BJ (cell line): ENCODE measurements around the gene CCL8. TPM values are rescaled to one million over a fixed set of nuclear protein-coding genes. Genes with fewer than 3 reads are reported as not detected.

ENCODE experiments used
- CTCF ChIA-PET: fragments of 350-600 bp; formaldehyde crosslinking; extraction: SDS; loops from one replicate; lab custom pipeline; 2021; ENCODE audit warnings: antibody characterized with exemption, inconsistent platforms; lab: Yijun Ruan, JAX
- POLR2A ChIA-PET: fragments of 300-600 bp; sonication (Branson Sonifier 250); formaldehyde crosslinking; extraction: SDS; loops from one replicate; lab custom pipeline; 2021; ENCODE audit warnings: antibody characterized with exemption; lab: Charles Lee
- DNase-seq: peaks from one replicate; pipeline ENCODE4 v3.0.0-alpha.2; 2011; ENCODE audit warnings: low read depth
- H3K27me3 ChIP-seq: 2 replicates; pipeline ENCODE4 v1.6.0; 2011; ENCODE audit warnings: low read length; ENCODE audit not compliant: control insufficient read depth, insufficient read depth
- H3K36me3 ChIP-seq: 2 replicates; pipeline ENCODE4 v1.5.1; 2011; ENCODE audit warnings: low read length; ENCODE audit not compliant: control insufficient read depth, insufficient read depth
- H3K4me3 ChIP-seq: 2 replicates; pipeline ENCODE4 v1.5.1; 2011; ENCODE audit warnings: low read depth, mild to moderate bottlenecking, control low read depth, low read length
- polyA plus RNA-seq: library from polyadenylated mRNA; depleted of rRNA; stranded (reverse); fragments of >200 nt; gene quantifications from 2 replicates; pipeline ENCODE4 v1.2.3, GENCODE V29; 2011
- TF ChIP-seq, protein P1 (sequence below): IDR thresholded peaks from 2 replicates; pipeline ENCODE4 v1.5.1; 2011; ENCODE audit warnings: low read depth, mild to moderate bottlenecking, control low read depth, inconsistent platforms, low read length, moderate library complexity; ENCODE audit not compliant: insufficient read depth

The CCL8 gene
- polyA plus RNA-seq, 1 experiment: 0.10 TPM

DNA sequence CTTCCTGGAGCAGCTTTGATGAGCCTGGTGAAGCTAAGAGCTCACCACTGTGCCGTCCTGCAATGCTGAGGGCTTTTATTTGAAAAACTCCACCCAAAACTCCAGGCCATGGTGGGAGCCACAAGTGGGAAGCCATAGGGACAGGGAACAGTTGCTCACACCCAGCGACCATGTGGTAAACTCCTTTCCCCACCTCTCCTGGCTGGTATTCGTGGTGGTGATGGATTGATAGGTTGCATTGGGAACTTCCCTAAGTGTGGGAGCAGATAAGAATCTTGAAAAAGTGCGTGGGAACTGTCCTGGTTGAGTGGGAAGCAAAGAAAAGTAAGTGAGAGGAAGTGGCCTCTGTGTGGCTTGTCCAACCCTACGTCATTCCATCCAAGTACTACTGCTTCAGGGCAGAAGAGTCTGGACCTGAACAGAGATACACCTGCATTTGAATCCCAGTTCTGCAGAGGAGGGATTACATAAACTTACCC is 44.0 kb downstream of the CCL8 start, which contains the start of gene CCL1:
TSS of gene CCL1 (minus strand) at position 51 of the 479 bp plus-strand sequence. CDS start 72 bp downstream, outside the sequence.
- POLR2A ChIA-PET: no interaction called here
- Histone ChIP-seq H3K27me3 (peaks cover 4% of the 10 kb centered on the region; the same call in 1 of the 2 replicates), H3K4me3 (no peak within 1 kb of the TSS), H3K36me3 (no peaks in the 10 kb centered on the region)
- CTCF ChIA-PET: interaction anchor here (0.8 to 14.0 kb wide), 12 partner anchors 10 to 191 kb away, joined by 3 to 512 read pairs (median 35); no protein-coding TSS in a partner anchor
- DNase-seq: no peak
- TF ChIP-seq, protein P1, sequence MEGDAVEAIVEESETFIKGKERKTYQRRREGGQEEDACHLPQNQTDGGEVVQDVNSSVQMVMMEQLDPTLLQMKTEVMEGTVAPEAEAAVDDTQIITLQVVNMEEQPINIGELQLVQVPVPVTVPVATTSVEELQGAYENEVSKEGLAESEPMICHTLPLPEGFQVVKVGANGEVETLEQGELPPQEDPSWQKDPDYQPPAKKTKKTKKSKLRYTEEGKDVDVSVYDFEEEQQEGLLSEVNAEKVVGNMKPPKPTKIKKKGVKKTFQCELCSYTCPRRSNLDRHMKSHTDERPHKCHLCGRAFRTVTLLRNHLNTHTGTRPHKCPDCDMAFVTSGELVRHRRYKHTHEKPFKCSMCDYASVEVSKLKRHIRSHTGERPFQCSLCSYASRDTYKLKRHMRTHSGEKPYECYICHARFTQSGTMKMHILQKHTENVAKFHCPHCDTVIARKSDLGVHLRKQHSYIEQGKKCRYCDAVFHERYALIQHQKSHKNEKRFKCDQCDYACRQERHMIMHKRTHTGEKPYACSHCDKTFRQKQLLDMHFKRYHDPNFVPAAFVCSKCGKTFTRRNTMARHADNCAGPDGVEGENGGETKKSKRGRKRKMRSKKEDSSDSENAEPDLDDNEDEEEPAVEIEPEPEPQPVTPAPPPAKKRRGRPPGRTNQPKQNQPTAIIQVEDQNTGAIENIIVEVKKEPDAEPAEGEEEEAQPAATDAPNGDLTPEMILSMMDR: no peak

DNA sequence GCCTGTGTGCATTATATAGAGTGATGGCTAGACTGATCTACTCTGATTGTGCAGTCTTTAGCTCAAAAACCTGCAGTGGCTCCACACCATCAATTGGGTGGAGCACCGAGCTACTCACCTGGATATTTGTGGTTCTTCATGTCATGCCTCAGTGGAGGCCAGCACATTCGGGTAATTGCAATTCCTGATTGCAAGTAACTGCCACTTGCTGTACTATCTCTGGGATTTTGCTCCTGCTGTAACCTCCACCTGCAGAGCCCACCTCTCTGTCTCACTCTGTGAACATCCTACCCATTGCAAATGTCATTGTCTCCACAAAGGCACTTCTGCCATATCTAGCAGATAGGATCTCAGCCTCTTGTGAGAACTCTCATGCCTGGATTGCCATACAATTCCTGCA is 45.5 kb downstream of the CCL8 start:
- POLR2A ChIA-PET: no interaction called here
- TF ChIP-seq, protein P1: no peak
- Histone ChIP-seq H3K27me3 (peaks cover 4% of the 10 kb centered on the region; the same call in 1 of the 2 replicates), H3K4me3 (no peak overlapping the region), H3K36me3 (no peaks in the 10 kb centered on the region)
- CTCF ChIA-PET: interaction anchor here (2.5 to 14.0 kb wide), 3 partner anchors 56 to 194 kb away, joined by 5 to 512 read pairs (median 148); no protein-coding TSS in a partner anchor
- DNase-seq: no peak

DNA sequence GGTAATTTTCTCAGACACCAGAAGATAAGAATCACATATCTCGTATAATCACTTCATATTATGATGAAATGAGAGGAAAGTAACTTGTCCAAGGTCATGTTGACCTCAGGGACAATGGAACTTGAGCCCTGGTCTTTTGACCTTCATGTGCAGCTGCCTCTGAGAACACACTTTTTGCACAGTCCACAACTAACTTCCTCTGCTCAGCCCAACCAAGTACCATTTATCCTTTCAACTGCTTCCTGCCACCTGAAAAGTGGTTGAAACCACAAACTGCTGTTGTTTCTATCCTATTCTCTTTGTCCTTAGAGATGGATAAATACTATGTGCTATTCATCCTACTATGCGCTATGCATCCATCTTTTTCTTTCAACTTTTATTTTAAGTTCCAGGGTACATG is 46.1 kb downstream of the CCL8 start:
- H3K4me3 ChIP-seq: no peak overlapping the region
- H3K27me3 ChIP-seq: peaks cover 4% of the 10 kb centered on the region; the same call in 1 of the 2 replicates
- CTCF ChIA-PET: interaction anchor here (2.5 to 14.0 kb wide), 2 partner anchors 163 to 194 kb away, joined by 5 to 512 read pairs; no protein-coding TSS in a partner anchor
- TF ChIP-seq, protein P1: no peak
- DNase-seq: no peak
- no peaks in the 10 kb centered on the region for H3K36me3 ChIP-seq
- POLR2A ChIA-PET: no interaction called here

DNA sequence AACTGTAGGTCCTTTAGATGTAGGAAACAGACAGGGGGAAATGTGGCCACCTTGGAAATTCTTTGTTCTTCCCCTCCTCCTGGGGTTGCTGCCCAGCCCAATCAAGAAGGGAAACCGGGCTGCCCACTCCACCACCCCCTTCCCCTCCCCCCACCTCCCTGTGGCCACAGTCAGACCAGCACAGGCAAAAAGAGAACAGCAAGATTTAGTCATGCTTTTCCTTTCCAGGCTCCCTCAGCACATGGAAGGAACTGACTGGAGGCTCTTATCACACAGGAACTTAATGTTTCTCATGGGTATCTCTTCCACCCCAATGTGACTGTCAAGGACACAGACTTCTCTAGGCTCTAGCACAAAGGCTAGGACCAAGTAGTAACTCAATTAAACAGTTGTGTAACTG is 46.8 kb downstream of the CCL8 start:
- TF ChIP-seq, protein P1: no peak
- H3K36me3 ChIP-seq: no peaks in the 10 kb centered on the region
- H3K4me3 ChIP-seq: no peak overlapping the region
- ChIA-PET POLR2A (no interaction called here), CTCF (interaction anchor here (2.5 kb wide), 1 partner anchor 195 kb away, joined by 5 read pairs; no protein-coding TSS in a partner anchor)
- DNase-seq: no peak
- peaks cover 4% of the 10 kb centered on the region; the same call in 1 of the 2 replicates for H3K27me3 ChIP-seq

DNA sequence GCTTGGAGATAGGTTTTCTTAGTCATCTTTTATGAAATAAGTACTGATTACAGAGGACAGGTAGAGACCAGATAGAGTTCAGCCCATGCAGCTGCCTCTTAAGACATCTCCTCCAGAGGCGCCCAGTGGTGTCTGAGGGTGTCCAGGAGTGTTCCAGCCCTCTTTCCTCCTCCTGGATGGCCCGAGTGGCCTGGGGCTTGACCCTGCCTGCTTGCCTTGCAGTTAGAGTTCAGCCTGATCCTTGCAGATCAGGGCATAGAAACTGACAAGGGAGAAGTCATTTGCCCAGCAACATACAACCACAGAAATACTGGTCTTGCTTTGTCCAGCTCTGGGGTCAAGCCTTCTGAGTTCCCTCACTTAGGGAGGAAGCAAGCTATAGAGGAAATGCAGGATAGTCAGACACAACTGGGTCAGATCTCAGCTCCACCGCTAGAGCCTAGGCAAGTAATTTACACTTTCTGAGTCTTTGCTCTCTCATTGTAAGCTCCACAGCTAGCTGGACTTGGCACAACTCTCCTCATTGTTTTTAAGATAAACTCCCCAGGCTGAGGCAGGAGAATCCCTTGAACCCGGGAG is 47.4 kb downstream of the CCL8 start:
- TF ChIP-seq, protein P1: no peak

More for the DNA sequence above, 47.4 kb downstream of the CCL8 start:
- CTCF ChIA-PET: interaction anchor here (0.6 to 1.9 kb wide), 4 partner anchors 118 to 200 kb away, joined by 3 to 9 read pairs (median 4); no protein-coding TSS in a partner anchor
- Histone ChIP-seq H3K36me3 (no peaks in the 10 kb centered on the region), H3K4me3 (no peak overlapping the region), H3K27me3 (peaks cover 4% of the 10 kb centered on the region; the same call in 1 of the 2 replicates)
- POLR2A ChIA-PET: no interaction called here
- DNase-seq: no peak
